ENCODE measurements around the gene KRTAP20-2.

DNA sequence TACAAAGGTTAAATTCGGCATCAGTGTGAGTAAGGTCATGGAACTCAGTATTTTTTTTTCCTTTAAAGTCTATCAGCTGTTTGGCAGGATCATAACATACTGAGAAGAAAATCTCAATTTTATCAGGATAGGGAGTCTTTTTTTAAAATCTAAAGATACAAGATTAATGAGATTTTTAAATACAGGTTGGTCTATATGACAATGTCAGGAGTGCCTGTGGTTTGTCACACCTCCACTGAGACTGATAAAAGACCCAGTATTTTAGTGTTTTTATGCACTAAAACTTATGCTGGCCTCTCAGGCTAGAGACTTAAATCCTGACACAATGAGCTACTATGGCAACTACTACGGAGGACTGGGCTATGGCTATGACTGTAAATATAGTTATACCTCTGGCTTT is 7.6 kb downstream of the KRTAP20-2 start, which contains the start of gene KRTAP20-3:
- TF ChIP-seq, protein P1, sequence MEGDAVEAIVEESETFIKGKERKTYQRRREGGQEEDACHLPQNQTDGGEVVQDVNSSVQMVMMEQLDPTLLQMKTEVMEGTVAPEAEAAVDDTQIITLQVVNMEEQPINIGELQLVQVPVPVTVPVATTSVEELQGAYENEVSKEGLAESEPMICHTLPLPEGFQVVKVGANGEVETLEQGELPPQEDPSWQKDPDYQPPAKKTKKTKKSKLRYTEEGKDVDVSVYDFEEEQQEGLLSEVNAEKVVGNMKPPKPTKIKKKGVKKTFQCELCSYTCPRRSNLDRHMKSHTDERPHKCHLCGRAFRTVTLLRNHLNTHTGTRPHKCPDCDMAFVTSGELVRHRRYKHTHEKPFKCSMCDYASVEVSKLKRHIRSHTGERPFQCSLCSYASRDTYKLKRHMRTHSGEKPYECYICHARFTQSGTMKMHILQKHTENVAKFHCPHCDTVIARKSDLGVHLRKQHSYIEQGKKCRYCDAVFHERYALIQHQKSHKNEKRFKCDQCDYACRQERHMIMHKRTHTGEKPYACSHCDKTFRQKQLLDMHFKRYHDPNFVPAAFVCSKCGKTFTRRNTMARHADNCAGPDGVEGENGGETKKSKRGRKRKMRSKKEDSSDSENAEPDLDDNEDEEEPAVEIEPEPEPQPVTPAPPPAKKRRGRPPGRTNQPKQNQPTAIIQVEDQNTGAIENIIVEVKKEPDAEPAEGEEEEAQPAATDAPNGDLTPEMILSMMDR (IDR thresholded peaks at IDR 0.05): no peak
- TF ChIP-seq POLR2A (IDR thresholded peaks at IDR 0.05): no peak

Data from tibial nerve (tissue), 3 donors.